ENCODE results near the gene LGR6. TPM values are rescaled to one million over a fixed set of nuclear protein-coding genes. Genes with fewer than 3 reads are reported as not detected.

LGR6 gene
- total and polyA plus RNA-seq, 2 donors (not counting 1 experiment from before 2014, with no cell fraction given): 0.28 TPM; not detected in 1

DNA sequence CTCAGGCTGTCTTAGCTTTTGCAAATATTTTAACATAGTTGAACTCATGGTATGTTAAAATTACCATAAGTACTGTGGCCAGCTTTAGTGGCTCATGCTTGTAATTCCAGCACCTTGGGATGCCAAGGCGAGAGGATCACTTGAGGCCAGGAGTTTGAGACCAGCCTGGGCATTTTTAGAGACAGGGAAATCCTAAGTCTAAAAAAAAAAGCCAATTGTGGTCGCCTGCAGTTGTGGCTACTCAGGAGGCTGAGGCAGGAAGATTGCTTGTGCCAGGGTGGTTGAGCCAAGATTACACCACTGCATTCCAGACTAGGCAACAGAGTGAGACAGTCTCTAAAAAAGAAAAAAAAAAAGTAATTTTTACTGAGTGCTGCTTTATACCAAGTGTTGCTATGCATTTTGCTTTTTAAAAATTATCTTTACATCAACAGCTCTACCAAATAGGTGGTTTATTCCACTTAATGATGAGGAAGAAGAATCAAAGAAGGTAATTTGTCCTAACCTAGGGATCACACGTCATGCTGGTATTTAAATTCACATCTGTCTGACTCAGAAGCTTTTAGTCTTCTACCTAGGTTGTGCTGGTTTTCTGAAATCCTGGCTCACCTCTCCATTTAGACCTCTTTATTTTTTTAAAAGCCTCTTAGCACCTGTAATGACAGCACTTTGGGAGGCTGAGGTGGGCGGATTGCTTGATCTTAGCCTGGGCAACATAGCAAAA lies 171.7 kb downstream of the LGR6 start:
- H3K27me3 ChIP-seq (replicated peaks in 1 of 4; ENCODE audit: control extremely low read depth in 1 of 4, control insufficient read depth in 3 of 4, insufficient read depth in 4 of 4, low read length in 3 of 4): no peaks in the 10 kb centered on the region
- peaks cover 22% of the 10 kb centered on the region for H3K79me2 ChIP-seq (ENCODE audit: control insufficient read depth, insufficient read depth, low read length)
- H3K4me1 ChIP-seq (ENCODE audit: control insufficient read depth in 2 of 2, insufficient read depth in 2 of 2, low read length in 2 of 2): no peaks in the 10 kb centered on the region
- no peaks in the 10 kb centered on the region for H3K27me3 Mint-ChIP-seq
- ChIA-PET CTCF (no interaction called here), POLR2A (no interaction called here)
- H3K4me1 Mint-ChIP-seq: no peaks in the 10 kb centered on the region
- H3K9ac ChIP-seq (ENCODE audit: low read length): no peak overlapping the region
- no peak overlapping the region for H3K27ac Mint-ChIP-seq
- no peak overlapping the region for H3K4me3 ChIP-seq (ENCODE audit: control extremely low read depth in 1 of 5, extremely low read depth in 1 of 5, insufficient read depth in 1 of 5, low read depth in 2 of 5, low read length in 4 of 5)
- no peak overlapping the region for H3K27ac ChIP-seq (ENCODE audit: low read length in 2 of 2)
- peaks cover 10% of the 10 kb centered on the region for H4K20me1 ChIP-seq (ENCODE audit: control insufficient read depth, insufficient read depth, low read length, poor library complexity, severe bottlenecking)
- TF ChIP-seq EZH2 (IDR thresholded peaks at IDR 0.05; ENCODE audit: borderline replicate concordance, insufficient read depth, low read depth, low read length, poor library complexity, severe bottlenecking): no peak
- TF ChIP-seq, protein P1, sequence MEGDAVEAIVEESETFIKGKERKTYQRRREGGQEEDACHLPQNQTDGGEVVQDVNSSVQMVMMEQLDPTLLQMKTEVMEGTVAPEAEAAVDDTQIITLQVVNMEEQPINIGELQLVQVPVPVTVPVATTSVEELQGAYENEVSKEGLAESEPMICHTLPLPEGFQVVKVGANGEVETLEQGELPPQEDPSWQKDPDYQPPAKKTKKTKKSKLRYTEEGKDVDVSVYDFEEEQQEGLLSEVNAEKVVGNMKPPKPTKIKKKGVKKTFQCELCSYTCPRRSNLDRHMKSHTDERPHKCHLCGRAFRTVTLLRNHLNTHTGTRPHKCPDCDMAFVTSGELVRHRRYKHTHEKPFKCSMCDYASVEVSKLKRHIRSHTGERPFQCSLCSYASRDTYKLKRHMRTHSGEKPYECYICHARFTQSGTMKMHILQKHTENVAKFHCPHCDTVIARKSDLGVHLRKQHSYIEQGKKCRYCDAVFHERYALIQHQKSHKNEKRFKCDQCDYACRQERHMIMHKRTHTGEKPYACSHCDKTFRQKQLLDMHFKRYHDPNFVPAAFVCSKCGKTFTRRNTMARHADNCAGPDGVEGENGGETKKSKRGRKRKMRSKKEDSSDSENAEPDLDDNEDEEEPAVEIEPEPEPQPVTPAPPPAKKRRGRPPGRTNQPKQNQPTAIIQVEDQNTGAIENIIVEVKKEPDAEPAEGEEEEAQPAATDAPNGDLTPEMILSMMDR (IDR thresholded peaks at IDR 0.05): no peak
- H3K4me3 Mint-ChIP-seq: no peak overlapping the region
- H3K9me3 ChIP-seq (ENCODE audit: control extremely low read depth in 1 of 3, control insufficient read depth in 2 of 3, insufficient read depth in 1 of 3, low read length in 2 of 3): no peaks in the 10 kb centered on the region
- H3K36me3 ChIP-seq (replicated peaks in 1 of 2; ENCODE audit: control extremely low read depth in 1 of 2, control insufficient read depth in 1 of 2, extremely low read depth in 1 of 2, insufficient read depth in 2 of 2, low read length in 1 of 2): no peaks in the 10 kb centered on the region
- 89% methylated on average over 1 of the region's 4 CpGs for WGBS (ENCODE audit: insufficient coverage)
- intact Hi-C loops (cut with micrococcal nuclease): no loop called here
- DNase-seq: no peak
- no peaks in the 10 kb centered on the region for H3K9me3 Mint-ChIP-seq (ENCODE audit: insufficient read depth)
- ATAC-seq (ENCODE audit: low read depth): no peak
- H3K4me2 ChIP-seq (replicated peaks; ENCODE audit: low read depth, low read length, poor library complexity, severe bottlenecking): no peak overlapping the region
- H2AFZ ChIP-seq (ENCODE audit: insufficient read depth, low read depth, low read length, poor library complexity, severe bottlenecking): no peak overlapping the region

- peaks cover 17% of the 10 kb centered on the region for H3K79me2 ChIP-seq (ENCODE audit: control insufficient read depth, insufficient read depth, low read length)
- no peak for ATAC-seq (ENCODE audit: low read depth)
- H3K4me1 ChIP-seq (ENCODE audit: control insufficient read depth in 2 of 2, insufficient read depth in 2 of 2, low read length in 2 of 2): no peaks in the 10 kb centered on the region
- H3K27me3 Mint-ChIP-seq: no peaks in the 10 kb centered on the region
- POLR2A ChIA-PET: no interaction called here
- H3K4me3 Mint-ChIP-seq: no peak overlapping the region
- intact Hi-C loops (cut with micrococcal nuclease): no loop called here
- no peak overlapping the region for H2AFZ ChIP-seq (ENCODE audit: insufficient read depth, low read depth, low read length, poor library complexity, severe bottlenecking)
- H3K27ac ChIP-seq (ENCODE audit: low read length in 2 of 2): no peak overlapping the region
- TF ChIP-seq, protein P1 (IDR thresholded peaks at IDR 0.05): no peak
- no peak for TF ChIP-seq EZH2 (IDR thresholded peaks at IDR 0.05; ENCODE audit: borderline replicate concordance, insufficient read depth, low read depth, low read length, poor library complexity, severe bottlenecking)
- no peaks in the 10 kb centered on the region for H3K4me1 Mint-ChIP-seq
- no peak overlapping the region for H3K4me2 ChIP-seq (replicated peaks; ENCODE audit: low read depth, low read length, poor library complexity, severe bottlenecking)
- no peak overlapping the region for H3K4me3 ChIP-seq (ENCODE audit: control extremely low read depth in 1 of 5, extremely low read depth in 1 of 5, insufficient read depth in 1 of 5, low read depth in 2 of 5, low read length in 4 of 5)
- no peak for DNase-seq
- H3K9me3 Mint-ChIP-seq (ENCODE audit: insufficient read depth): no peaks in the 10 kb centered on the region
- no peaks in the 10 kb centered on the region for H3K36me3 ChIP-seq (replicated peaks in 1 of 2; ENCODE audit: control extremely low read depth in 1 of 2, control insufficient read depth in 1 of 2, extremely low read depth in 1 of 2, insufficient read depth in 2 of 2, low read length in 1 of 2)
- H4K20me1 ChIP-seq (ENCODE audit: control insufficient read depth, insufficient read depth, low read length, poor library complexity, severe bottlenecking): no peaks in the 10 kb centered on the region
- H3K9me3 ChIP-seq (ENCODE audit: control extremely low read depth in 1 of 3, control insufficient read depth in 2 of 3, insufficient read depth in 1 of 3, low read length in 2 of 3): no peaks in the 10 kb centered on the region
- CTCF ChIA-PET: no interaction called here
- no peak overlapping the region for H3K9ac ChIP-seq (ENCODE audit: low read length)
- no CpG with 5 or more reads among the region's 1 CpG for WGBS (ENCODE audit: insufficient coverage)
- H3K27ac Mint-ChIP-seq: no peak overlapping the region
- no peaks in the 10 kb centered on the region for H3K27me3 ChIP-seq (replicated peaks in 1 of 4; ENCODE audit: control extremely low read depth in 1 of 4, control insufficient read depth in 3 of 4, insufficient read depth in 4 of 4, low read length in 3 of 4)
Measured at GRCh38 chr1:202367271-202367670, 173.7 kb downstream of the LGR6 start.
